GM12864 (cell line): ENCODE results near the gene OXT.

Source experiments
- DNase-seq: peaks from one replicate; pipeline ENCODE4 v3.0.0-alpha.2; 2011; ENCODE audit warnings: low read depth
- H3K4me3 ChIP-seq: 2 replicates; pipeline ENCODE4 v1.5.1; 2011; ENCODE audit warnings: mild to moderate bottlenecking, low read depth, low read length, control low read depth
- CTCF ChIP-seq: IDR thresholded peaks from 2 replicates; pipeline ENCODE4 v1.5.1; 2011; ENCODE audit warnings: low read depth, mild to moderate bottlenecking, moderate library complexity, low read length, control low read depth, inconsistent platforms; ENCODE audit errors: missing control alignments

The OXT gene

GRCh38 chr20:3119044-3119443 is 47.6 kb downstream of the OXT start:
- TF ChIP-seq CTCF, result no peak
- H3K4me3 ChIP-seq, result no peak overlapping the region
- DNase-seq, result no peak

GRCh38 chr20:3121271-3121911 is 50.0 kb downstream of the OXT start:
- DNase-seq, result no peak
- H3K4me3 ChIP-seq, result no peak overlapping the region
- no peak for TF ChIP-seq CTCF
